Activated CD8-positive, alpha-beta T cell treated with anti-CD3 and anti-CD28 coated beads, Interleukin-2, amount 10 ng/mL, durations not matched to agents 7 days and 5 days (primary cell): ENCODE data around the gene TBC1D8B. TPM values are rescaled to one million over a fixed set of nuclear protein-coding genes. Genes with fewer than 3 reads are reported as not detected.
"Not testable (repeated sequence)": the region's sequence is repeated elsewhere in the genome, so short reads cannot be mapped to it uniquely, and the experiment has no call there.

ENCODE experiments used
- ATAC-seq: fragments of 150-1000 bp; cut with Tn5 transposase; one replicate; pipeline ENCODE4 v1.10.0; 2021; ENCODE audit warnings: moderate library complexity
- CTCF ChIA-PET: fragments of 350-600 bp; sonication (Branson Sonifier 250); formaldehyde crosslinking; loops from one replicate; lab custom pipeline; 2021; ENCODE audit warnings: antibody characterized with exemption; lab: Charles Lee
- POLR2A ChIA-PET: fragments of 350-600 bp; sonication (Branson Sonifier 250); formaldehyde crosslinking; loops from one replicate; lab custom pipeline; 2021; ENCODE audit warnings: antibody characterized with exemption; lab: Charles Lee
- DNase-seq: peaks from one replicate; pipeline ENCODE4 v3.0.0-alpha.2; 2020
- H3K27ac Mint-ChIP-seq: one replicate; pipeline ENCODE4 v1.8.0; 2021; ENCODE audit warnings: mild to moderate bottlenecking, mixed read lengths
- H3K27me3 Mint-ChIP-seq: one replicate; pipeline ENCODE4 v1.8.0; 2021; ENCODE audit warnings: low read depth, mixed read lengths
- H3K36me3 Mint-ChIP-seq: one replicate; pipeline ENCODE4 v1.8.0; 2021; ENCODE audit warnings: low read depth, mixed read lengths
- H3K4me1 Mint-ChIP-seq: one replicate; pipeline ENCODE4 v1.8.0; 2021; ENCODE audit warnings: low read depth, mixed read lengths
- H3K4me3 Mint-ChIP-seq: one replicate; pipeline ENCODE4 v1.8.0; 2021; ENCODE audit warnings: mild to moderate bottlenecking, mixed read lengths
- H3K9me3 Mint-ChIP-seq: one replicate; pipeline ENCODE4 v1.8.0; 2022; ENCODE audit warnings: mixed read lengths; ENCODE audit not compliant: insufficient read depth
- total RNA-seq, 2 experiments: library from RNA; stranded (reverse); gene quantifications; one replicate each; pipeline ENCODE4 v1.2.3, GENCODE V29; 2021

TBC1D8B gene
- total RNA-seq, 2 experiments from 2014 or later: 0.23 to 0.40 TPM

GRCh38 chrX:106862972-106863688 lies 60.7 kb downstream of the TBC1D8B start:
- DNase-seq (peak; percentile 22), ATAC-seq (no peak)
- ChIA-PET POLR2A (no interaction called here), CTCF (interaction anchor here (1.4 kb wide), 1 partner anchor 11 kb away, joined by 3 read pairs; no protein-coding TSS in a partner anchor)
- Mint-ChIP-seq H3K4me3 (no peak overlapping the region), H3K27ac (no peak overlapping the region), H3K36me3 (no peaks in the 10 kb centered on the region), H3K9me3 (no peaks in the 10 kb centered on the region), H3K27me3 (no peaks in the 10 kb centered on the region), H3K4me1 (no peaks in the 10 kb centered on the region)

- Mint-ChIP-seq H3K4me3 (no peak overlapping the region), H3K27ac (no peak overlapping the region), H3K36me3 (no peaks in the 10 kb centered on the region), H3K9me3 (no peaks in the 10 kb centered on the region), H3K27me3 (no peaks in the 10 kb centered on the region), H3K4me1 (no peaks in the 10 kb centered on the region)
- ATAC-seq (no peak), DNase-seq (no peak)
- POLR2A ChIA-PET: no interaction called here
- CTCF ChIA-PET: interaction anchor here (1.4 kb wide), 1 partner anchor 11 kb away, joined by 3 read pairs; no protein-coding TSS in a partner anchor
These were observed 61.2 kb downstream of the TBC1D8B start for GRCh38 chrX:106863697-106864096.

- H3K36me3 Mint-ChIP-seq, POLR2A ChIA-PET, H3K4me1 Mint-ChIP-seq, CTCF ChIA-PET, DNase-seq, H3K9me3 Mint-ChIP-seq, H3K27ac Mint-ChIP-seq, H3K4me3 Mint-ChIP-seq, ATAC-seq, H3K27me3 Mint-ChIP-seq: not testable (repeated sequence)
These were observed 70.3 kb downstream of the TBC1D8B start for GRCh38 chrX:106872796-106873195.

- no peak for ATAC-seq
- peaks cover 2% of the 10 kb centered on the region for H3K27me3 Mint-ChIP-seq
- no peak overlapping the region for H3K4me3 Mint-ChIP-seq
- H3K4me1 Mint-ChIP-seq: no peaks in the 10 kb centered on the region
- ChIA-PET CTCF (interaction anchor here (1.1 to 1.4 kb wide), 3 partner anchors 8 to 19 kb away, joined by 3 to 5 read pairs (median 3); no protein-coding TSS in a partner anchor), POLR2A (no interaction called here)
- no peaks in the 10 kb centered on the region for H3K9me3 Mint-ChIP-seq
- H3K27ac Mint-ChIP-seq: no peak overlapping the region
- H3K36me3 Mint-ChIP-seq: no peaks in the 10 kb centered on the region
- DNase-seq: no peak
These were observed 71.6 kb downstream of the TBC1D8B start for GRCh38 chrX:106874075-106874474.

GRCh38 chrX:106875151-106875550 lies 72.7 kb downstream of the TBC1D8B start:
- ChIA-PET CTCF (interaction anchor here (0.6 to 1.4 kb wide), 3 partner anchors 9 to 19 kb away, joined by 3 to 5 read pairs (median 4); no protein-coding TSS in a partner anchor), POLR2A (no interaction called here)
- Mint-ChIP-seq H3K4me3 (no peak overlapping the region), H3K27ac (no peak overlapping the region), H3K4me1 (no peaks in the 10 kb centered on the region), H3K9me3 (no peaks in the 10 kb centered on the region), H3K27me3 (peaks cover 2% of the 10 kb centered on the region), H3K36me3 (no peaks in the 10 kb centered on the region)
- ATAC-seq: no peak
- no peak for DNase-seq

- no peak for DNase-seq
- peaks cover 9% of the 10 kb centered on the region for H3K27me3 Mint-ChIP-seq
- CTCF ChIA-PET: no interaction called here
- POLR2A ChIA-PET: no interaction called here
- no peak overlapping the region for H3K4me3 Mint-ChIP-seq
- H3K36me3 Mint-ChIP-seq: no peaks in the 10 kb centered on the region
- H3K9me3 Mint-ChIP-seq: no peaks in the 10 kb centered on the region
- no peaks in the 10 kb centered on the region for H3K4me1 Mint-ChIP-seq
- H3K27ac Mint-ChIP-seq: no peak overlapping the region
- ATAC-seq: no peak
These were observed 87.0 kb downstream of the TBC1D8B start for GRCh38 chrX:106889468-106889867.

GRCh38 chrX:106891762-106892460 lies 89.4 kb downstream of the TBC1D8B start:
- Mint-ChIP-seq H3K4me3 (no peak overlapping the region), H3K36me3 (no peaks in the 10 kb centered on the region), H3K27ac (no peak overlapping the region), H3K4me1 (no peaks in the 10 kb centered on the region), H3K27me3 (peaks cover 9% of the 10 kb centered on the region), H3K9me3 (no peaks in the 10 kb centered on the region)
- ChIA-PET CTCF (interaction anchor here (1.3 to 1.4 kb wide), 2 partner anchors 15 to 21 kb away, joined by 3 read pairs; no protein-coding TSS in a partner anchor), POLR2A (no interaction called here)
- ATAC-seq: no peak
- no peak for DNase-seq

GRCh38 chrX:106894392-106894909 lies 92.0 kb downstream of the TBC1D8B start:
- ATAC-seq: no peak
- DNase-seq: peak; percentile 46
- no peaks in the 10 kb centered on the region for H3K27me3 Mint-ChIP-seq
- no peak overlapping the region for H3K4me3 Mint-ChIP-seq
- no peaks in the 10 kb centered on the region for H3K9me3 Mint-ChIP-seq
- H3K36me3 Mint-ChIP-seq: no peaks in the 10 kb centered on the region
- ChIA-PET CTCF (interaction anchor here (0.7 to 2.0 kb wide), 11 partner anchors 8 to 534 kb away, joined by 3 to 5 read pairs (median 3); partner anchors contain the start of gene RIPPLY1), POLR2A (no interaction called here)
- H3K27ac Mint-ChIP-seq: no peak overlapping the region
- no peaks in the 10 kb centered on the region for H3K4me1 Mint-ChIP-seq

GRCh38 chrX:106894978-106895452 lies 92.5 kb downstream of the TBC1D8B start:
- H3K4me1 Mint-ChIP-seq: no peaks in the 10 kb centered on the region
- ATAC-seq (no peak), DNase-seq (no peak)
- H3K27ac Mint-ChIP-seq: no peak overlapping the region
- no peak overlapping the region for H3K4me3 Mint-ChIP-seq
- ChIA-PET CTCF (interaction anchor here (0.8 to 1.6 kb wide), 6 partner anchors 8 to 57 kb away, joined by 3 to 5 read pairs (median 4); partner anchors contain the start of gene RIPPLY1), POLR2A (no interaction called here)
- no peaks in the 10 kb centered on the region for H3K36me3 Mint-ChIP-seq
- H3K9me3 Mint-ChIP-seq: no peaks in the 10 kb centered on the region
- no peaks in the 10 kb centered on the region for H3K27me3 Mint-ChIP-seq

- Mint-ChIP-seq H3K27me3 (no peaks in the 10 kb centered on the region), H3K4me3 (no peak overlapping the region), H3K4me1 (no peaks in the 10 kb centered on the region), H3K36me3 (no peaks in the 10 kb centered on the region), H3K27ac (no peak overlapping the region), H3K9me3 (no peaks in the 10 kb centered on the region)
- CTCF ChIA-PET: interaction anchor here (1.1 to 2.3 kb wide), 3 partner anchors 9 to 55 kb away, joined by 3 to 10 read pairs (median 3); no protein-coding TSS in a partner anchor
- DNase-seq (no peak), ATAC-seq (no peak)
- POLR2A ChIA-PET: no interaction called here
These were observed 94.8 kb downstream of the TBC1D8B start for GRCh38 chrX:106897259-106897658.

GRCh38 chrX:106898462-106898861 lies 96.0 kb downstream of the TBC1D8B start:
- peak; percentile 24 for DNase-seq
- H3K27ac Mint-ChIP-seq: no peak overlapping the region
- no peaks in the 10 kb centered on the region for H3K9me3 Mint-ChIP-seq
- ChIA-PET POLR2A (no interaction called here), CTCF (interaction anchor here (0.7 to 2.3 kb wide), 13 partner anchors 8 to 880 kb away, joined by 3 to 10 read pairs (median 3); no protein-coding TSS in a partner anchor)
- ATAC-seq: no peak
- no peaks in the 10 kb centered on the region for H3K36me3 Mint-ChIP-seq
- no peaks in the 10 kb centered on the region for H3K4me1 Mint-ChIP-seq
- no peaks in the 10 kb centered on the region for H3K27me3 Mint-ChIP-seq
- no peak overlapping the region for H3K4me3 Mint-ChIP-seq
